Fibroblast of mammary gland (primary cell): ENCODE measurements around the gene SHISA4.

ENCODE experiments used
- DNase-seq: peaks from one replicate; pipeline ENCODE4 v3.0.0-alpha.2; 2010; ENCODE audit warnings: low read depth
- H3K4me3 ChIP-seq: 2 replicates; pipeline ENCODE4 v1.5.1; 2011; ENCODE audit warnings: low read depth, mild to moderate bottlenecking, low read length, moderate library complexity; ENCODE audit not compliant: control insufficient read depth
- TF ChIP-seq, protein P1 (sequence below): conservative IDR thresholded peaks from 2 replicates; pipeline ENCODE4 v1.5.1; 2011; ENCODE audit warnings: low read depth, low read length, inconsistent platforms; ENCODE audit not compliant: control insufficient read depth, insufficient read depth

Gene SHISA4

GRCh38 chr1:201903135-201903534 is 14.4 kb downstream of the SHISA4 start:
- peak; percentile 73 for DNase-seq
- H3K4me3 ChIP-seq, result no peak overlapping the region
- TF ChIP-seq, protein P1, sequence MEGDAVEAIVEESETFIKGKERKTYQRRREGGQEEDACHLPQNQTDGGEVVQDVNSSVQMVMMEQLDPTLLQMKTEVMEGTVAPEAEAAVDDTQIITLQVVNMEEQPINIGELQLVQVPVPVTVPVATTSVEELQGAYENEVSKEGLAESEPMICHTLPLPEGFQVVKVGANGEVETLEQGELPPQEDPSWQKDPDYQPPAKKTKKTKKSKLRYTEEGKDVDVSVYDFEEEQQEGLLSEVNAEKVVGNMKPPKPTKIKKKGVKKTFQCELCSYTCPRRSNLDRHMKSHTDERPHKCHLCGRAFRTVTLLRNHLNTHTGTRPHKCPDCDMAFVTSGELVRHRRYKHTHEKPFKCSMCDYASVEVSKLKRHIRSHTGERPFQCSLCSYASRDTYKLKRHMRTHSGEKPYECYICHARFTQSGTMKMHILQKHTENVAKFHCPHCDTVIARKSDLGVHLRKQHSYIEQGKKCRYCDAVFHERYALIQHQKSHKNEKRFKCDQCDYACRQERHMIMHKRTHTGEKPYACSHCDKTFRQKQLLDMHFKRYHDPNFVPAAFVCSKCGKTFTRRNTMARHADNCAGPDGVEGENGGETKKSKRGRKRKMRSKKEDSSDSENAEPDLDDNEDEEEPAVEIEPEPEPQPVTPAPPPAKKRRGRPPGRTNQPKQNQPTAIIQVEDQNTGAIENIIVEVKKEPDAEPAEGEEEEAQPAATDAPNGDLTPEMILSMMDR, result no peak

GRCh38 chr1:201904579-201904978 is 15.9 kb downstream of the SHISA4 start:
- DNase-seq, result peak; percentile 86
- H3K4me3 ChIP-seq, result no peak overlapping the region
- TF ChIP-seq, protein P1, result no peak

DNA sequence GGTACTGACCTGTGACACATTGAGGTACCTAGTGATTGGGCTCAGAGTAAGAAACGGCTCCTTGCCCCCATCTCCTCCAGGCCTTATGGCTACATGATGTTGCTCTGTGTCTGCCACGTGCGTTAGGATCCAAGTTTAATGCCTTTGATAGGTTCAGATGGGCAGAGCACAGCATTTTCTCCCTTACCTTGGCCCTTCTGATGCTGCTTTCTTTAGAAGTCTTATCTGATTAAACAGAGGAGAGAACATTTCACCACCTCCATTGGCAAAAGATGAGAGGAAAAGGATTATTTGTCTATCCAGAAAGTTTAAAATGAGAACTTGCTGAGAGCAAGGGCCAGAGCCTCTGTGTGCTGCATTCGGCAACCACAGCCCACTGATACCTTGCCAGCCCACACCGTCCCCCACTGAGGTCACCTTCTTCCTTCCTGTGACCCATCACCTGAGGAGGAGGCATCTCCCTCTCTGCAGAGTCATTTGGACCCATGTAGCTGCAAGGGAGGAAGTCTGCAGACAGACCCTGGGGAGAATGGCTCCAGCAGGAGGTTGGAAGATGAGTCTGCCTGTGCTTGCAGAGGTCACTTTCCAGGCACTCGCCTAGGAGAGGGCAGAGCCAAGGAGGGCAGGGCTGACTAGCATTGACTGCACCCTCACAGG is 16.7 kb downstream of the SHISA4 start:
- DNase-seq, result no peak
- TF ChIP-seq, protein P1, result no peak
- H3K4me3 ChIP-seq, result no peak overlapping the region

DNA sequence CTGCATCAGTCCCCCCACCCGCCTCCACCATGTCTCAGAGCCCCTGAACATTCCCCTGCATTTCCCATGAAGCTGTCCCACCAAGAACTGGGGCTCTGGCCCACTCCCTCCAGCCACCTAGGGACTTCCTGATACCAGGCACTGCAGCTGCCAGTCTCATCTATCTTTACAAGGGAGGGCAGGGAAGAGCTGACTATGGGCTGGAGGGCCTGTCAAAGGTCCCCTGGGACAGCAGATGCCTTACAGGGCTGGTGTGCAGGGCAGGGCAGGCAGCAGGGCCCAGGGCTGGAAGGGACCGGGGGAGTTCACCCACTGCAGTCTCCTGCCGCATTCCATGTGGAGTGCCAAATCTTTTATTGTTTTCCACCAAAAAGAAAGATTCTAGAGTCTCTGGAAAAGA is 17.6 kb downstream of the SHISA4 start:
- no peak overlapping the region for H3K4me3 ChIP-seq
- no peak for DNase-seq
- TF ChIP-seq, protein P1, result no peak

GRCh38 chr1:201907621-201908020 is 18.9 kb downstream of the SHISA4 start:
- TF ChIP-seq, protein P1, result no peak

DNA sequence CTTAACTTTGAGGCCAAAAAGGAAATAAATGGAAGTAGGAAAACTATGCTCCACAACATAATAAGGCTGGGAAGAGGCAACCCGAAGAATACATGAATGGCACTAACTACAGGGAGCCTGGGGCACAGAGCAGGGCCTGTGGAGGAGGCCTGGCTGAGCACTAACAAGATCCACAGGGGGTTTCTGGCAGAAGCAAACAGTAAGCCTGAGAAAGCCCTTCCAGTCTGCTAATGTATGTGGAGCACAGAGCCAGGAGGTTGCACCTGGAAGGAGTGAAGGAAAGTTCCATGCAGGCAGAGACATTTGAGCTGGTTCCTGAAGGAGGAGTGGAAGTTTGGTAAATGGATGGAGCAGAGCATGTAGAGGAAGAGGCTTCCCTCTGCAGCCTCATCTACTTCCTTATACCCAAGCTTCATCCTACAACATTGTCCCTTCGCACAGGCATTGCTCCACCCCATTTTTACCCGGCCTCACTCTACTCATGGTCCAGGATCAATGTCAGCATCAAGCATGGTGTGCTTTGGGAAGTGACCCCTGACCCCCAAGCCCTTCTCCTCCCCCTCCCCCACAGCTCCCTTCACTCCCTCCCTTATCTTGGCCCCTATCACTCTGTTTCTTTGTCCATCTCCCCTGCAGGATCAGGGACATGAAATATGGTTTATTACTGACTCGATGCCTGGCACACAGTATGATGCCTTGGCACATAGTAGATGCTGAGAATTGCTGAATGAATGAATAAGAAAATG is 23.3 kb downstream of the SHISA4 start:
- TF ChIP-seq, protein P1, result no peak
- no peak for DNase-seq
- no peak overlapping the region for H3K4me3 ChIP-seq

More at GRCh38 chr1:201907621-201908020, 18.9 kb downstream of the SHISA4 start:
- H3K4me3 ChIP-seq, result no peak overlapping the region
- no peak for DNase-seq
